Smooth muscle cell (in vitro differentiated cells): ENCODE data around the gene MEX3D. TPM values are rescaled to one million over a fixed set of nuclear protein-coding genes. Genes with fewer than 3 reads are reported as not detected.

Source experiments
- DNase-seq: peaks from one replicate; lab custom pipeline; 2025; ENCODE audit not compliant: unreplicated experiment; lab: John Stamatoyannopoulos, UW
- H2AFZ ChIP-seq: fragments of 200-600 bp; sonication (generic); 2 replicates; pipeline ENCODE4 v1.6.0; 2016; ENCODE audit warnings: antibody characterized with exemption, low read depth, mild to moderate bottlenecking
- H3F3A ChIP-seq: fragments of 200-600 bp; sonication (generic); 2 replicates; pipeline ENCODE4 v1.6.0; 2017; ENCODE audit warnings: antibody characterized with exemption, low read depth
- H3K27ac ChIP-seq: fragments of 200-600 bp; sonication (generic); 2 replicates; pipeline ENCODE4 v1.5.1; 2016; ENCODE audit warnings: low read depth, mild to moderate bottlenecking
- H3K27me3 ChIP-seq: fragments of 200-600 bp; sonication (generic); 2 replicates; pipeline ENCODE4 v1.6.1; 2016; ENCODE audit warnings: low read depth, mild to moderate bottlenecking
- H3K36me3 ChIP-seq: fragments of 200-600 bp; sonication (generic); 2 replicates; pipeline ENCODE4 v1.5.1; 2016; ENCODE audit warnings: low read depth
- H3K4me1 ChIP-seq: fragments of 200-600 bp; sonication (generic); 2 replicates; pipeline ENCODE4 v1.5.1; 2016; ENCODE audit warnings: low read depth
- H3K4me2 ChIP-seq: fragments of 200-600 bp; sonication (generic); 2 replicates; pipeline ENCODE4 v1.6.0; 2016; ENCODE audit warnings: mild to moderate bottlenecking
- H3K4me3 ChIP-seq: fragments of 200-600 bp; sonication (generic); 2 replicates; pipeline ENCODE4 v1.5.1; 2016; ENCODE audit warnings: mild to moderate bottlenecking
- H3K79me2 ChIP-seq: fragments of 200-600 bp; sonication (generic); 2 replicates; pipeline ENCODE4 v1.6.0; 2016; ENCODE audit warnings: low read depth, mild to moderate bottlenecking
- H3K9ac ChIP-seq: fragments of 200-600 bp; sonication (generic); 2 replicates; pipeline ENCODE4 v1.6.0; 2016; ENCODE audit warnings: low read depth
- H3K9me3 ChIP-seq: fragments of 200-600 bp; sonication (generic); replicated peaks from 2 replicates; pipeline ENCODE4 v1.5.1; 2016; ENCODE audit warnings: low read depth
- H4K20me1 ChIP-seq: fragments of 200-600 bp; sonication (generic); 2 replicates; pipeline ENCODE4 v1.6.0; 2016; ENCODE audit warnings: low read depth
- WGBS: methylation state at CpG from one replicate; pipeline ENCODE4 v1.1.7; 2016; ENCODE audit warnings: low lambda C conversion rate; 5-methylcytosine and 5-hydroxymethylcytosine counted together
- polyA plus RNA-seq: library from polyadenylated mRNA; unstranded; fragments of >200 nt; fragmentation: Nextera tagmentation; extraction: Ambion mirVana; gene quantifications from 2 replicates; pipeline ENCODE4 v1.2.1, GENCODE V29; 2016
- total RNA-seq: library from RNA; depleted of rRNA; stranded (reverse); fragments of >200 nt; gene quantifications from 2 replicates; pipeline ENCODE4 v1.2.3, GENCODE V29; 2014
- TF ChIP-seq, protein P1 (sequence below): fragments of 200-600 bp; sonication (generic); IDR thresholded peaks from 2 replicates; pipeline ENCODE4 v1.5.1; 2017; ENCODE audit warnings: borderline replicate concordance, mild to moderate bottlenecking, antibody characterized with exemption; ENCODE audit not compliant: insufficient read depth, poor library complexity, severe bottlenecking

The MEX3D gene
- total and polyA plus RNA-seq, 2 experiments from 2014 or later: 8.4 to 28.6 TPM

DNA sequence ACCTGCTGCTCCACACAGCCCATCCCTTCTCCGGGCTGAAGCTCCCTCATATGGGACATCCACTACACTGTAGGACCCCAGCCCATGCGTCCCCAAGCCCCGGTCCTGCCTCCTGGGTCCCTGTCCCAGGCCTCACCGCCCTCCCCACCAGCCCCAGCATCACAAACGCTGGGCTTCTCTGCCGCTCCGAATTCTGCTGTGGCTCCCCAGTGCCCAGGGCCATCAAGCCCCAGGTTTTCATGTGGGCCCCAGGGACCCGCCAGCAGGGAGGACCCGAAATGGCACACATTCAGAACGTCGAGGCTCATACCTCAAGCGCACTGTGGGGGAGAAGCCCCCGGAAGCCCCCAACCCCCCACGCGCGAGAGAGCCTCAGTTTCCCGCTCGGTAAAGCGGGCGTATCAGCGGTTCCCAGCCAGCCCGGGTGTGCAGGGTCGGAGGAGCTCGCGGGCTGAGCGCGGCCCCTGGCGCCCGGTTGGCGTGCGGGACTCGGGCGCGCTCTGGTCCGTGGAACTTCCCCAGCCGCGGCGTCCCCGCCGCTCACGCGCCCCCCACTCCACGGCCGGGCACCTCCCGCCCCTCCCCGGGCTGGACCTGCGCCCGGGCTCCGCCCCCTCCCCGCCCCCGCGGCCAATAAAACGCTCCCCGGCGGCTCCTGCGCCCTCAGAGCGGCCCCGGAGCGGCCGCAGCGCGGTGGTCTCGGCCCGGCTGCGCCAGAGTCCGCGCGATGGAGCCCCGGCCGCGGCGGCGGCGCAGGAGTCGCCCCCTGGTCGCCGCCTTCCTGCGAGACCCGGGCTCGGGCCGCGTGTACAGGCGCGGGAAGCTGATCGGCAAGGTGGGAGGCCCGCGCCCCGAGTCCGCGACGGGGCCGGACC is 44.5 kb downstream of the MEX3D start, which contains the start of gene PLK5:
PLK5 (plus strand) TSS at position 666 of the 875 bp plus-strand sequence. CDS start 2,920 bp downstream, outside the sequence.
- Histone ChIP-seq H3K4me1 (no peaks in the 10 kb centered on the region), H3K4me2 (peak within 1 kb of the TSS; percentile 76), H3K27me3 (peaks cover 36% of the 10 kb centered on the region), H3K9me3 (no peaks in the 10 kb centered on the region), H3K36me3 (no peaks in the 10 kb centered on the region), H3K4me3 (peak within 1 kb of the TSS; percentile 29), H4K20me1 (no peaks in the 10 kb centered on the region), H3K9ac (no peak within 1 kb of the TSS), H3K27ac (no peak within 1 kb of the TSS), H3F3A (no peaks in the 10 kb centered on the region), H3K79me2 (no peaks in the 10 kb centered on the region), H2AFZ (no peak within 1 kb of the TSS)
- no peak for DNase-seq
- TF ChIP-seq, protein P1, sequence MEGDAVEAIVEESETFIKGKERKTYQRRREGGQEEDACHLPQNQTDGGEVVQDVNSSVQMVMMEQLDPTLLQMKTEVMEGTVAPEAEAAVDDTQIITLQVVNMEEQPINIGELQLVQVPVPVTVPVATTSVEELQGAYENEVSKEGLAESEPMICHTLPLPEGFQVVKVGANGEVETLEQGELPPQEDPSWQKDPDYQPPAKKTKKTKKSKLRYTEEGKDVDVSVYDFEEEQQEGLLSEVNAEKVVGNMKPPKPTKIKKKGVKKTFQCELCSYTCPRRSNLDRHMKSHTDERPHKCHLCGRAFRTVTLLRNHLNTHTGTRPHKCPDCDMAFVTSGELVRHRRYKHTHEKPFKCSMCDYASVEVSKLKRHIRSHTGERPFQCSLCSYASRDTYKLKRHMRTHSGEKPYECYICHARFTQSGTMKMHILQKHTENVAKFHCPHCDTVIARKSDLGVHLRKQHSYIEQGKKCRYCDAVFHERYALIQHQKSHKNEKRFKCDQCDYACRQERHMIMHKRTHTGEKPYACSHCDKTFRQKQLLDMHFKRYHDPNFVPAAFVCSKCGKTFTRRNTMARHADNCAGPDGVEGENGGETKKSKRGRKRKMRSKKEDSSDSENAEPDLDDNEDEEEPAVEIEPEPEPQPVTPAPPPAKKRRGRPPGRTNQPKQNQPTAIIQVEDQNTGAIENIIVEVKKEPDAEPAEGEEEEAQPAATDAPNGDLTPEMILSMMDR: no peak
- 35% methylated on average over 23 of the region's 92 CpGs for WGBS

DNA sequence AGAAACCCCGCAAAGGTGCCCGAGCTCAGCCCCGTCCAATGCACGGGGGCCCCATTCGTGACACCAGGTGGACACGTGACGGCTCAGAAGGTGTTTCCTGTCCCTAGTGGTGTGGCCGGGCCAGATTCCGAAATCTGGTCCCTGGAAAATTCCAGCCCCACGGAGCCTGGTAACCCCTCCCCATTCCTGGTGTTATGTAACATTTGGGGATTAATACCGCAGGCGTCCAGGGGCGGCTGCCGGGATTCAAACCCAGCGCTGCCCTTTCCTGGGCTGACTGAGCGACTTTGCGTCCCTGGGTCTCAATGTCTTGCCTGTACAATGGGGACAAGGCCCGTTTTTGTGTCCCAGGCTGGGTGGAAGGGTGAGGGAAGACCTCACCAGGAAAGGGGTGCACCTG is 45.3 kb downstream of the MEX3D start:
- Histone ChIP-seq H3K4me1 (no peaks in the 10 kb centered on the region), H3K27me3 (peaks cover 36% of the 10 kb centered on the region), H3K4me3 (no peak overlapping the region), H3F3A (no peaks in the 10 kb centered on the region), H3K79me2 (no peaks in the 10 kb centered on the region), H3K9ac (no peak overlapping the region), H3K36me3 (no peaks in the 10 kb centered on the region), H3K4me2 (no peak overlapping the region), H4K20me1 (no peaks in the 10 kb centered on the region), H3K27ac (no peak overlapping the region), H3K9me3 (no peaks in the 10 kb centered on the region), H2AFZ (no peak overlapping the region)
- TF ChIP-seq, protein P1: no peak
- 79% methylated on average over 18 of the region's 18 CpGs for WGBS
- DNase-seq: no peak

DNA sequence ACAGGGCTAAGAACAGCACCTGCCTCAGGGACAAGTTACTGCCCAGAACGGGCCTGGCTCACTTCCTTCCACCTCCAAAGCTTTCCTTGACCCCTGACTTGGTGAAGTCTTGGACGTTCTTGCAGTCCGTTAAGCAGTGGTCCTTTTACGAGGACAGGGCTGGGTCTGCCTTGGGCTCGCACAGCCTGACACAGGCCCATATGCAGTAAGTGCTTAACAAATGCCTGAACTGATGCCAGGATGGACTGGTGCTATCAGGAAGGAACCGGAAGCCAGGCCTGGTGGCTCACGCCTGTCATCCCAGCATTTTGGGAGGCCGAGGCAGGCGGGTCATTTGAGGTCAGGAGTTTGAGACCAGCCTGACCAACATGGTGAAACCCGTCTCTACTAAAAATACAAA is 46.1 kb downstream of the MEX3D start:
- Histone ChIP-seq H3K27me3 (peaks cover 36% of the 10 kb centered on the region), H3K4me3 (no peak overlapping the region), H3K79me2 (no peaks in the 10 kb centered on the region), H3K9ac (no peak overlapping the region), H3K27ac (no peak overlapping the region), H3K4me1 (no peaks in the 10 kb centered on the region), H3K9me3 (no peaks in the 10 kb centered on the region), H3K36me3 (no peaks in the 10 kb centered on the region), H2AFZ (no peak overlapping the region), H3K4me2 (no peak overlapping the region), H3F3A (no peaks in the 10 kb centered on the region), H4K20me1 (no peaks in the 10 kb centered on the region)
- 71% methylated on average over 10 of the region's 10 CpGs for WGBS
- TF ChIP-seq, protein P1: no peak
- DNase-seq: no peak
